Measurements from ENCODE around the gene DMTF1.
"Not testable (repeated sequence)": the region's sequence is repeated elsewhere in the genome, so short reads cannot be mapped to it uniquely, and the experiment has no call there.

DNA sequence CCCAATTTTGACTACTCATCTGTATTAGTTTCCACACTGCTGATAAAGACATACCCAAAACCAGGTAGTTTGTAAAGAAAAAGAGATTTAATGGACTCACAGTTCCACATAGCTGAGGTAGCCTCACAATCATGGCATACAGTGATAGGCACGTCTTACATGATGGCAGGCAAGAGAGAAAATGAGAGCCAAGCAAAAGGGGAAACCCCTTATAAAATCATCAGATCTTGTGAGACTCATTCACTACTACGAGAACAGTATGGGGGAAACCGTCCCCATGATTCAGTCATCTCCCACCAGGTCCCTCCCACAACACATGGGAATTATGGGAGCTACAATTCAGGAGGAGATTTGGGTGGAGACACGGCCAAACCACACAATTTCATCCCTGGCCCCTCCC, 51.7 kb downstream of the DMTF1 start:
- TF ChIP-seq CHD2 (IDR thresholded peaks at IDR 0.05; ENCODE audit: low read length); CREB1 (IDR thresholded peaks at IDR 0.05): not testable (repeated sequence)
